NCI-H82 (cell line): ENCODE data around the gene RHD.
"Not testable (repeated sequence)": the region's sequence is repeated elsewhere in the genome, so short reads cannot be mapped to it uniquely, and the experiment has no call there.

Source experiments
- DNase-seq: peaks from one replicate; lab custom pipeline; 2025; lab: John Stamatoyannopoulos, UW

Gene RHD

DNA sequence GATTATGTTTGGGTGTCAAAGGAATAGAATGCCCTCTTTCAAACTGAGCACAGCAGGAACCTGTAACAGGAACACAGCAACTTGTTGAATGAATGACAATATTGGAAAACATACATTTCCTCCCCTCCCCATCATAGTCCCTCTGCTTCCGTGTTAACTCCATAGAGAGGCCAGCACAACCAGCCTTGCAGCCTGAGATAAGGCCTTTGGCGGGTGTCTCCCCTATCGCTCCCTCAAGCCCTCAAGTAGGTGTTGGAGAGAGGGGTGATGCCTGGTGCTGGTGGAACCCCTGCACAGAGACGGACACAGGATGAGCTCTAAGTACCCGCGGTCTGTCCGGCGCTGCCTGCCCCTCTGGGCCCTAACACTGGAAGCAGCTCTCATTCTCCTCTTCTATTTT is at the start of gene RHD:
Gene RHD (plus strand): TSS at position 272 of the 400 bp plus-strand sequence. CDS start 39 bp downstream, at position 311.
- DNase-seq, result not testable (repeated sequence)

DNA sequence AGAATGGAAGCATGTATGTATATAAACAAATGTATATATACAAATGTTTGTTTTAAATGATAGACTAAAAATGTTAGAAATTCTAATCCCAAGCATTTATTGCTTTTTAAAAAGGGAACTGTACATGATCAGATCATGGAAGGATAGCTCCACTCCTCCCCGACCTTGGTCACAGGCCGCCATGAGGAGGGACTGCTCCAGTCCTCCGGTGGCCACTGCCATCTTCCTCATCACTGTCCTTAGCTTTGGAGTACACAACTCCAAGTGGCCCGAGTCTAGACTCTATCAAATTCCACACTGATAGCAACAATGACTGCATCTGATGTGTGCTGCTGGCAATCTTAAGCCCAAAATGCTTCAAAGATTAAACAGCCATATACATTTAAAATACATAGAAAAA is 49.7 kb upstream of the RHD start:
- DNase-seq, result no peak

DNA sequence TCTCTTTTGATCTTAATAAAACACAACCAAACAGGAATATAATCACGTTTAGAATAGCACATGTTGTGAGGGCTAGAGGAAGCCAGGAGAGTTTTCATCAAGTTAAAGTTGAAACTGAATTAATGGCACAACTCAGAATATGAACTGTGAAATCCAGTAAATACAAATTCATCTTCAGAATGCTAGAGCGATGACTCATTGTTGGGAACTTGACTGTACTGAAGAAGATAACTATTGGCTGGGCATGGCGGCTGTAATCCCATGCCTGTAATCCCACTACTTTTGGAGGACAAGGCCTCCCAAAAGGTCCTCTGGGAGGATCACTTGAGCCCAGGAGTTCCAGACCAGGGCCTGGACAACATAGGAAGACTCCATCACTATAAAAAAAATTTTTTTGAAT is 48.8 kb upstream of the RHD start:
- DNase-seq, result no peak

DNA sequence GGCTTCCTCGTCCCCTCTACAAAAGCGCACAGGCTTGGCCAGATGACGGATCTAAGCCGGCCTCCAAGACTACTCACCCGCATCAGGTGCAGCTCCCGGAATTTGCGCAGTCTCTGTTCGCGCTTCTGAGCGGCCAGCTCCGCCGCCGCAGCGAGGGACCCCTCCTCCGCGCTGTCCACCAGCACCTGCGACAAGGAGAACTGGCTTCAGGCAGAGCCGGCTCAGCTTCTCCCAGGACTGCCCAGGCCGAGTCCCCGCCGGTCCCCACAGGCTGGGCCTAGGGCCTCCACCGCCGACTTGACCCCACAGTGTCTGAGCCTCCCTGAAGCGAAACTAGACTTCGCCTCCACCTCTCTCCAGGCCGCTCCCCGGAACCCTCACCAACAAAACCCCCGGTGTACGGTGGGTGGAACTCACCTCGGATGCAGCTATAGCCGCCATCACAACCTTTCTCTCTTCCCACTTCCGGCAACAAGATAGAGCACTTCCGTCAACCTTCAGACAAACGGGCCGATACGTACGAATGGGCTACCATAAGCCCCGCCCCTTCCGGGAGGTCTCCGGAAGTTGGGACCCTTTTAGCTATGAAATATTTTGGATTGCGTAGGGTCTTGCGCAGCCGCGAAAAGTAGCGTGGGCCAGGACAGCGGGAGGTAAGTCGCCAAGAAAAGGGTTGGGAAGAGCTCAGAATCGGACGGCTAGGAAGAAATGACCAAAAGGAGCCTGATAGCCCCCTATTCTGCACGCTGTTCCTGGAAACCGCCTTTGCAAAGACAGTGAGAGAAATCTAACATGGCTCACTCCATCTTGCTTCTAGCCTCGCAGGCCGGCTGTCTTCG is 40.1 kb upstream of the RHD start, which contains the start of gene SYF2:
Gene SYF2 (minus strand): TSS at position 476 of the 839 bp plus-strand sequence. CDS start 35 bp downstream, at position 441.
- peak; percentile 98 for DNase-seq

DNA sequence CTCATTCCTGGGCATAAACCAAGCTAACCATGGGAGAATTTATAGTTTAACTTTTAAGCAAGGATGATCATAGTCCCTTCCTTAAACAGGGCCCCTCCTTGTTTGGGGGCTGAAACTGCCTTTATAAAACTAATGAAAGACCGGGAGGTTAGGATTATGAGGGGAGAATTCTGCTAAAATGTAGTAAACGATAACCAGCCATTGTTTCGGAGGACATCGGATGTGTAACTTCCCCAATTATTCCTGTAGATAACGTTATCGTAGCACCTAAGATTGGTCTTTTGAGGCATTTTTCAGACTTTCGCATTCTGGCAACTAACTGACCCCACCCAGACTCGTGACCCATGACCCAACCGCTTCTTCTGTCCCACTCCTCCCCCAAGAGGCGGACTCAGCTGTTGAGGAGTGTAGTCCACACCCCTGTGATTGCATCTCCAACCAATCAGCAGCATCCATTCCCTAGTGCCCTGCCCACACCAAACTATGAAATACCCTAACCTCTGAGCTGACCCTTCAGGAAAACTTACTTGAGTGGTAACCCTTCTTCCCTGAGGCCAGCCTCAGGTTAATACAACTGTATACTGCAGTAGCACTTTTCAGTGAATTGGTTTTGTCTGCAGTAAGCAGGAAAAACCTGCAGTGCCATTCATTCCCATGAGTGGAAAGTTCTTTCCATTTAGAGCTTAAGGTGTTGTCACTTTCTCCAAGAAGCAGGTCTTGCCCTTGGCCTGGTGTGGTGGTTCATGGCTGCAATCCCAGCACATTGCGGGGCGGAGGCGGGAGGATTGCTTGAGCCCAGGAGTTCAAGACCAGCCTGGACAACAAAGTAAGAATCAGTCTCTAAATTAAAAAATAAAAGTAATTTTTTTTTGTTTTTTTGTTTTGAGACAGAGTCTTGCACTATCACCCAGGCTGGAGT is 39.2 kb upstream of the RHD start:
- peak; percentile 84 for DNase-seq

DNA sequence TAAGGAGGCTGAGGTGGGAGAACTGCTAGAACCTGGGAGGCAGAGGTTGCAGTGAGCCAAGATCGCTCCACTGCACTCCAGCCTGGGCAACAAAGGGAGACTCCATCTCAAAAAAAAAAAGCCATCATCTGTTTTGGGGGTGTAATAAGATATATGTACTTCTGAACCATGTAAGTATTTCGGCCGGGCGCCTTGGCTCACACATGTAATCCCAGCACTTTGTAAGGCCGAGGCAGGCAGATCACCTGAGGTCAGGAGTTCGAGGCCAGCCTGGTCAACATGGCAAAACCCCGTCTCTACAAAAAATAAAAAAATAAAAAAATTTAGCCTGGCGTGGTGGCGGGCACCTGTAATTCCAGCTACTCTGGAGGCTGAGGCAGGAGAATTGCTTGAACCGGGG is 36.9 kb upstream of the RHD start:
- DNase-seq, result not testable (repeated sequence)

DNA sequence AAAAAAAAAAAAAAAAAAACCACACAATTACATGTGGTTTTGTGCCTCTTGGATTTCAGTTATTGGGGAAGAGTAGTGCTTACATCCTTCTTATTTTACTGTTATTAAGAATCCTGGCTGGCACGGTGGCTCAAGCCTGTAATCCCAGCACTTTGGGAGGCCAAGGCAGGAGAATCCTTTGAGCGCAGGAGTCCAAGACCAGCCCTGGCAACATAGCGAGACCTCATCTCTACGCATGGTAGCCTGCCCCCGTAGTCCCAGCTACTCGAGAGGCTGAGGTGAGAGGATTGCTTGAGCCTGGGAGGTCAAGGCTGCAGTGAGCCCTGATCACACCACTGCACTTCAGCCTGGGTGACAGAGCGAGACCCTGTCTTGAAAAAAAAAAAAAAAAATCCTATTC is 36.0 kb upstream of the RHD start:
- not testable (repeated sequence) for DNase-seq

DNA sequence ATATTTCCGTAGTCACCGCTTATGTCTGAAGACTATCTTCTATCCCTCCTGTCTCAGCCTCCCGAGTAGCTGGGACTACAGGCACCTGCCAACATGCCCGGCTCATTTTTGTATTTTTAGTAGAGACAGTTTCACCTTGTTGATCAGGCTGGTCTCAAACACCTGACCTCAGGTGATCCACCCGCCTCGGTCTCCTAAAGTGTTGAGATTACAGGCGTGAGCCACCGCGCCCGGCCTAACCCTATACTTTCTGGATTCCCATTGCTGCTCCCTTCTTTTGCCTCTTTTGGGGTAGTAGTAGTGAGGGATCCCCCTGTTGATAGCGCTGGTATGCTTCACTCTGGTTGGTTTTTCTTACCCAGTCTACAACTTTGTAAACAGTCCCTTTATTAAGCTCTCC is 34.3 kb upstream of the RHD start:
- DNase-seq, result no peak

DNA sequence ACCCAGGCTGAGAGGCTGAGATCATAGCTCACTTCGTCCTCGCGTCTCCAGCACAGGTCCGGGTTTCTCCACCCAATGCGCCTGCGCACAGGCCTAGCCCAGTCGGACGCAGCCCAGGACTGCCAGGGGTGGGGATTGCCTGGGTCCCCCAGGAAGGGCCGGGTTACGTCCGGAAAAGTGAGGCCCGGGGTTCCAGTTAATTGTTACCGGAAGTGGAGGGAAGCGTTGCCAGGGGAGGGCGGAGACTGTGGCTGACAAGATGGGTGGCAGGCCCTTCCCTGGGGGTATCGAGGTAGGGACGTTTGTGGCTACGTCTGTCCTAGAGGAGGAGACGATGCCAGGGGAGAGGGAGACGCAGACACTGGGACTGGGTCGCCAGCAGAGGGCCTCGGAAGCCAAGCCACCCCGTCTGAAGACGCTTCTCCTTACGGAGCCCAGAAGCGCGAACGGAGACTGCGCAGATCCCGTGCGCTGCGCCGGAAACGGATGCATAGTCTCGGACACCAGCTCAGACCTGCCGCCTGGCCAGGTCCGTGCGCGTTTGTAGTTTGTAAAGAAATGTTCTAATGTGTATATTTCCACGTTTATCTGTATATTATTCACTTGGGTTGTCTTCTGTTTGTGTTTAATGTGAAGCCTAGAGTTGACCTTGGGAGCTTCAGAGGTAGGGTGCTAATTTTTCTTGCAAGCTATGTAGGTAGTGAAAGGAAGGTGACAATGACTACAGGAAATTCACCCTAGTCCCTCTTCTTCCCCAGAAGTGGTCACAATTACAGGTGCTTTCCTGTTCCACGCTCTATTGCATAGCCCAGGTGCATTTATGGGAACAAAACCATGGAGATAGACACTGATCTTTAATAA is 32.4 kb upstream of the RHD start:
- DNase-seq, result peak; percentile 96

DNA sequence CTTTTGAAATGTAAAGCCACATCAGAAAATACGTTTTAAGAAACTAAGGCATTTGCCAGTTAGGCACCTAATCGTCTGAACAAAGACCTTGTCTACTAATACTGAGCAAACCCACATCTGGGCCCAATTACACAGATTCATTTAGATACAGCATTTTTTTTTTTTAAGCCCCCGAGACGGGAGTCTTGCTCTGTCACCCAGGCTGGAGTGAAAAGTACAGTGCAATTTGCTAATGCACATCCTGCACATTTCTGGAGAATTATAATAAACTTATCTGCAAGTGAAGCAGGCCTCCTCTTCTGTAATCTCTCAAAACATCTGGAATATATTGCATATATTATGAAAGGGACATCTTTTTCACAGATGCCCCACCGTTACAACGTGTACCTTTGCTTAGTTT is 28.4 kb upstream of the RHD start:
- DNase-seq, result no peak

DNA sequence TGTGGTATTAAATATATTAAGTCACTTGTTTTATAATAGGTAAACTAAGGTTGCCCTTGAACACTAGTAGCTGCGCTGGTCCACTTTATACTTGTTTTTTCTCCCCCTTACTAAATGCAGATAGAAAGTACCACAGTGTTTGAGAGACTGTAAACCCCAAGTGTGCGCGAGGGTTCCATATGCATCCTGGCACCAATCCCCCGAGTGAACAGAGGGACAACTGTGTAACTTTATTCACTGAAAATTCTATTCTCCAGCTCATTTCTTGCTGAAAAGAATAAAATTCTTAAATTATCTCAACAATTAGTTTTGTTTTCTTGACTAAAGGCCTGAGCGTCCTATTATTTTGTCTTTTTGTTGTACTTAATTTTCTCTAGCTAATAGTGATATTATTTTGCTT is 26.9 kb upstream of the RHD start:
- no peak for DNase-seq

DNA sequence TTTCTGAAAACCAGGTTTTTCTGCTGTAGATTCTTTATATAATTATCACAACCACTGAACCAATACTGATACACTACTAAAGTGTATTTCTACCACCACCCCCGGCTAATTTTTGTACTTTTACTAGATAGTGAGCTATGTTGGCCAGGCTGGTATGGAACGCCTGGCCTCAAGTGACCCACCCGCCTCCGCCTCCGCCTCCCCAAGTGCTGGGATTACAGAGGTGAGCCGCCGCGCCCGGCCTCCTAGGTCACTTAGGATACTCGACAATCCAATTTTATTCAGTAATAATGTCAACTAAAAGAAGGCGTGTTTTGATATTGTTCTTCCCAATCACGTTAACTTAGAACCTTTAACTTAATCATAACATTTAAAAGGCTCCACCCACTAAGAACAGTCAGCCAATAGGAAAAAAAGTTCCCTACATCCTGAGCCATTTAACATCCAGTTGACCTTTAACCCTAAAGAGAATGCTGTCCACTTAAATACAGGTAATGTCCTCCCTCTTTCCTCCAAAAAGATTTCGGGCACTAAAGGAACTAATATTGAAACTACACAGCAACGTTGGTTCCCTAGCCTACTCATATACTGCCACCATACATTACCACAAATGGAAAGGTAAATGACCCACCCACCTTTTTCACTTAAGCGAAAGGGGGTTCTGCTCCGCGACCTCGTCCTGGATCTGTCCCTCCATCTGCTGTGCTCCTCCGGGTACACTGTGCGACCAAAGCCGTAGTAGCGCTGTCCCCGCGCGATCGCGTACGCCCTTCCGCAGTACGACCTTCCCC is 26.3 kb upstream of the RHD start:
- peak; percentile 70 for DNase-seq

DNA sequence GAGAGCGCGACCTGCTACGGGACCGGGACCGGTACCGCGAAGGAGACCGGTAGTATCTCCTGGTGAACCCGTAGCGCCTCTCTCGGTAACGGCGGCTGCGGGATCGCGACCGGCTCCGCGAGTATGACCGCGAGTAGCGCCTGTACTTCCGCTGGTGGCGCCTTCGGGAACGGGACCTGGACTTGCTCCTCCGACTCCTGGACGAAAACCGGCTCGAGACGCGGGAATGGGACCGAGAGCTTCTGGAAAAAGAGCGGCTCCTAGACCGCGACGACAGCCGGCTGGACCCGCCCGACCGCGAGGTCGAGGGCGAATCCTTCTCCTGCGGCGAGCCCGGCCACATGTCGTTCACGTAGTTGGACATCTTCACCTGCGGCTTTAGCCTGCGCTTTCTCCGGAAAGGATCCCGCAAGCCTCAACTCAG is 25.7 kb upstream of the RHD start:
- peak; percentile 54 for DNase-seq

DNA sequence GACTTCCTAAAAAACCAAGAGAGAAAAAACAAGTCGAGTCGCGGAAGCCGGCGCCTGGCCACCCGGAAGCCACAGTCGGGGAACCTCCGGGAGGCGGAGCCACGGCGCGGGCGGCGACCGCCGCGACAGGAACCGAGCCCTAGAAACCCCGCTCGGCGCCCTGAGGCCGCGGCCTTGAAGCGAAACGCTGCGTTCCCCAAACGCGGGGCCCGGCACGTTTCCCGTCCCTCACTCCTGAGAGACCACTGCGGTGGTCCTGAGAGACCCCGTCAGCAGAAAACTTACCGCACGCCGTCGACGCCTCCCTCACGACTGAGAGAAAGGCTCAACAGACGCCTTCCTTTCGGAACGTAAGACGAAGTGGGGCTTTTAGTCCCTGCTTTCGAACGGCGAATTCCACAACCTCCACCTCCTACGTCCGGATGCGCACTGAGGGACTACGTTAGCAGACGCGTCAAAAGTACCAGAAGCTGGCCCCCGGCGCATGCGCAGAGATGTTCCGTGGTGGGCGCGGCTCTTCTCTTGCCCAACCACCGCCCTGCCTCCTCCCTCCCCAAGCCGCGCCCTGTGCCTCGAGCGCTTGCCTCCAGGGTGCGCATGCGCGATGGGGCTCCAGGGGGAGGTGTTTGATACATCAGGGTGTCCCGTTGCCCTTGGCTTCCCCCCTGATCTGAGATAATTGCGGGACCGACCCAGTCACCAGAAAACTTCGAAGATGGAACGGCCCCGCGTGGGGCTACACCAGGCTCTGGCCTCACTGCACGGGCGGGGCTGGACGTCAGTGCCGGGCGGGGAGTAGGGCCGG is 25.1 kb upstream of the RHD start, which contains the start of gene RSRP1:
Gene RSRP1 (minus strand): TSS at position 431 of the 805 bp plus-strand sequence. CDS start 491 bp downstream, outside the sequence.
- peak; percentile 100 for DNase-seq

DNA sequence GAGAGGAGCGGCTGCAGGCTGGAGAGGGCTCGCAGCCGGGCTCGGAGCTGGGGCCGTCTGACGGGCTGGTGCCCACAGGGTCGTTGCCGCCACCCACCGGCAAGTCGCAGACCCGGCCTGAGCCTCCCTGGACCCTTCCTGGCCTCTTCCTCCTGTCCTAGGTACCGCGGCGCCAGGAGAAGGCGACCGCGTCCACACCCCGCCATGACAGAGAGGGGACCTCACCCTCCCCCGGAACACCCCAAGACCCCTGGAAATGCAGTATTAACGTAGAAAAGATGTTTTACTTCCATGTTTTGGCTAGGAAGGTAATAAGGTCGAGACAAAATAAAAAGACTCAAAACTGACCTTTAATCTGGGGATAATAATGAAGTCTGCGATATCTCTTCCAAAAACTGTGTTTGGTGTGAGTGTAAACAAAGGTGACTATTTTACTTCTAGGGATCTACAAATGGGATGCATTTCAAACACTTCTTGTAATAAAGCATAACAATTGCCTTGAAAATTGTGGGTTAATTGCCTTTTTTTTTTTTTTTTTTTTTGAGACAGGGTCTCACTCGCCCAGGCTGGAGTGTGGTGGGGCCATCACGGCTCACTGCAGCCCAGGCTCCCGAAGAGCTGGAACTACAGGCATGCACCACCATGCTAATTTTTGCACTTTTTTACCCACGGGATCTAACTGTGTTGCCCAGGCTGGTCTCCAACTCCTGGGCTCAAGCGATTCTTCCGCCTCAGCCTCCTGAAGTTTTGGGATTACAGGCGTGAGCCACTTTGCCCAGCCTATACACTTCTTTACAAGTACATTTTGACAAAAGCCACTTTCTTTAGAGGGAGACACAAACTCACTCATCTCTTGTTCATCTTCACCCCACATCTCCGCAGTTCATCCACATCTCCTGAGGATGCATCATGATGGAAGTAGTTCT is 24.2 kb upstream of the RHD start:
- DNase-seq, result peak; percentile 92

DNA sequence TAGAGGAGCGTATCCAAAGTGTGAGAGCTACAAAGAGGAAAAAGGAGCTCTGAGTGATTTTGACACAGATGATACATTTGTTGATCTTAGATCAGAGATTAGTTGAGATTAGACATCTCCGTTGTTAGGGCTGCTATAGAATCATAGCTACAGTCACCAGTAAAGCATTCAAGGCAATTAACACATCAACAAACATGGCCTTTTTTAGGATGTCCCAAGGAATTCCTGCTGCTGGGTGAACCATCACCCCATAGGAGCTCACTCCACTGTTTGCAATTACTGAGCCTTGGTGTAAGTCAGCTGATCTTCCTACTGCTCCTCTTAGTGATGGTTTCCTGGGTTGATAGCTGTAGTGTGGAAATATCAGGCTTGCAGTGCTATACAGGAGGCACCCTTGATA is 18.4 kb upstream of the RHD start:
- DNase-seq, result peak; percentile 58

DNA sequence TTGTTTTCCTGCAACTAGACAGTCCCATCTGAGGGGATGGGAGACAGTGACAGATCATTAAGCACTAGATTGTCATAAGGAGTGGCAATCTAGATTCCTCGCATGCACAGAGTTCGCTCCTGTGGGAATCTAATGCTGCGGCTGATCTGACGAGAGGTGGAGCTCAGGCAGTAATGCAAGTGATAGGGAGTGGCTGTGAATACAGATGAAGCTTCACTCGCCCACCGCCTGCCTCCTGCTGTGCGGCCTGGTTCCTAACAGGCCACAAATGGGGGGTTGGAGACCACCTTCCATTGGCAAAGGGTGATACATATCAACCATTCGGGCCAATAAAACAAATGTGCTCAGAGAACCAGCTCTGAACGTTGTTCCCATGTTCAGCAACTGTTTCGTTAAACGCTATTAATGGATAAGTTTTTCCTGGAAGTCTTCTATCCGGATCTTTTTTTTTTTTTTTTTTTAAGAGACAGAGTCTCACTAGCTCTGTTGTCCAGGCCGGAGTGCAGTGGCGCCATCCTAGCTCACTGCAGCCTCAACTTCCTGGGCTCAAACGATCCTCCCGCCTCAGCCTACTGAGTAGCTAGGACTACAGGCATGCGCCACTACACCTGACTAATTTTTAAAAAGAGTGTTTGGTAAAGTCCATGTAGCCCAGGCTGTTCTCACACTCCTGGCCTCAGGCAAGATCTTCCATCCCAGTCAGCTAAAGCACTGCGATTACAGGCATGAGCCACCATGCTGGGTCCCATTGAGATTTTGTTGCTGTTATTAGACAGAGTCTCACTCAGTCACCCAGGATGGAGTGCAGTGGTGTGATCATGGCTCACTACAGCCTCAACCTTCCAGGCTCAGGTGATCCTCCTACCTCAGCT is 16.4 kb upstream of the RHD start:
- no peak for DNase-seq

DNA sequence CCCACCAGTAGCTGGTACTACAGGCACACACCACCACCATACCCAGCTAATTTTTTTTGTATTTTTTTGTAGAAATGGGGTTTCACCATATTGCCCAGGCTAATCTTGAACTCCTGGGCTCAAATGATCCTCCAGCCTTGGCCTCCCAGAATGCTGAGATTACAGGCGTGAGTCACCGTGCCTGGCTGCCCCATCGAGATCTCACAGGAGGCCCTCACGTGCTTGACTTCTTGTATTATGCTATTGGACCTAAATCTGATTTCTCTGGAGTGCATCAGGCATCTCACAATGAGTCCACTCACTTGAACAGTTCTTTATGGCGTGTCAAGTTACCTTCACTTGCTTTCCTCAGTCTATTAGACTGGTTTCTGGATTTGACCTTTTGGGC is 15.7 kb upstream of the RHD start:
- DNase-seq, result no peak
